SH-SY5Y (cell line): ENCODE measurements around the gene ZKSCAN1.

Source experiments
- GATA2 ChIP-seq: IDR thresholded peaks from 2 replicates; pipeline ENCODE4 v1.6.1; 2011; ENCODE audit warnings: mild to moderate bottlenecking, low read depth, low read length
- GATA3 ChIP-seq: IDR thresholded peaks from 2 replicates; pipeline ENCODE4 v1.6.1; 2011; ENCODE audit warnings: low read depth, mild to moderate bottlenecking, low read length, moderate library complexity

ZKSCAN1 gene

DNA sequence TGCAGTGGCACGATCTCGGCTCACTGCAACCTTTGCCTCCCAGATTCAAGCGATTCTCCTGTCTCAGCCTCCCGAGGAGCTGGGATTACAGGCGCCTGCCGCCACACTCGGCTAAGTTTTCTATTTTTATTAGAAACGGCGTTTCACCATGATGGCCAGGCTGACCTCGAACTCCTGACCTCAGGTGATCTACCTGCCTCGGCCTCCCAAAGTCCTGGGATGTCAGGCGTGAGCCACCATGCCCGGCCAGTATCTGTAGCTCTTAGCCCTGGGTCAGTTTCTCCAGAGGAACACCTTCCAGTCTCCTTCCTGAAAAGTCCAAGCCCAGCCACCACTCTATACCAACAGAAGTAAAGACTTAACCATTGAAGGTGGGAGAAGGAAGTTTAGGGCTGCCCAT lies 15.2 kb upstream of the ZKSCAN1 start:
- TF ChIP-seq GATA3, result no peak
- no peak for TF ChIP-seq GATA2

DNA sequence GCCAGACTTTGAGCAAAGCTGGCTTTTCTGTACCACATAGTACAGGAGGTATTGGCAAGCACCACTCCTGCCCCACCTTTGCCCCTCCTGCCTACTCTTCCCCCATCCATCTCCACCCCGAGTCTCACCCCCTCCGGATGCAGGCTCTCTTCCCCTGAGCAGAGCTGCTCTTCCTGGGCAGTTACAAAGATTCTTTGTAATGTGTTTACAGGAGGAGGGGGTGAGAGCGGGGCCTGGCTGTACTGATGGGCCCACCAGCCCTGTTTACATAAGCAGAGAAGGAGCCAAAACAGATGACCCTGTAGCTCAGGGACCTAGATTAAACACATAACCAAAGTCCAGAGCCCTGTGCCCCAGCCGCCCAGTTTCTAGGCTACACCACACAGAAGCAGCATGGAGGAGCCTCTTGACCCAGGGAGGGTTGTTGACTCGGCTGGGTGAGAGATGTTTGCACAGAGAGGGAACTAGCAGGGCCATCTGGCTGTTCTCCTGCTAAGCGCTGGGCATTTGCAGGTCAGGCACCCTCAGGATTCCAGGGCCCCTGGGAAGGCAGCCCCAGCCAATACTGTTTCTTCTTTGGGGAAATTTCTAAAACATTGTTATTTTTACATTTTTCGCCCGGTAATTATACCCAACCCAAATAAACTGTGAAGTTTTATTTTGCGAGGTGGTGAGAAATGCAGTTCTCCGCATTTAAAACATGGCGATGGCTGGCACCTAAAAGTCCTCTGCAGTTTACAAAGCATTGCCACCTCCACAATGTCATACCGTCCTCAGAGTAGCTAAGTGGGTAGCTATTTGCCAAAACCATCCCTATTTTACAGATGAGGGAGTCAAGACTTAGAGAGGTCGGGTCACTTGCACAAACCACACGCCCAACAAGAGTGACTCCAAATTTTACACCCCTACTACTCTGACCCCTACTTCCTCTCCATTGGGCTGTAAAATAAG lies 11.4 kb upstream of the ZKSCAN1 start:
- no peak for TF ChIP-seq GATA2
- no peak for TF ChIP-seq GATA3

DNA sequence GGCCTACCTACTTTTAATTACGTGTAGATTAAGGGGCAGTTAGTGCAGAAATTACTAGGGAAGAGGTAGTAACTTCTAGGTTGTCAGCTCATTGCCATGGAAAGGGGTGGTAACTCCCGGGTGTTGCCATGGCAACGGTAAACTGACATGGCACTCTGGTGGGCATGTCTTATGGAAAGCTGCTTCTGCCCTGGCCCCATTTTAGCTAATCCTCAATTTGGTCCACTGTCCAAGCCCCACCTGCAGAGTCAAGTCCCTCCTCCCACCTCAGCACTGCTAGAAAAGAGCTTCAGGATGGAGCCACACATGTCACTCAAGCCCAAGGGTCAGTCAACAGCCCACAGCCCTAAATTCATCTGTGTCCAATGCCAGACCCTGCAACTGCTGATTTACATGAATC lies 7.5 kb upstream of the ZKSCAN1 start:
- TF ChIP-seq GATA2, result no peak
- no peak for TF ChIP-seq GATA3

DNA sequence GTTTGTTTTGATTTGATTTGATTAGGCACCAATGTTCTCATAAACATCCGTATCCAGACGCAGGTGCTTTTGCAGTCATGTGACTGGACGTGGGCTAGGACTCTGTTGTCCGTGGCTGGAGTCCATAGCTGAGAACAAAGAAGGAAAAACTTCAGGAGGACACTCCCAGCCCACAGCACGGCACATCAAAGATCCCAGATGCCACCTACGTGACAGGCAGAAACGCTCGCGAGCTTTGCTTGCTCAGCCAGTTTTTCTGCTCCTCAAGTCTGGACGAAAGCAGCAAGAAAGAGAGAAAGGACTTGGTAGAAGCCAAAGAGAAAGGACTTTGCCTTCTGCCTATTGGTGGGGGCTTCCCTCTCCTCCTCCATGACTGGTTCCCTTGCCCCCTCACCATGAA lies 6.9 kb upstream of the ZKSCAN1 start:
- no peak for TF ChIP-seq GATA3
- TF ChIP-seq GATA2, result no peak

DNA sequence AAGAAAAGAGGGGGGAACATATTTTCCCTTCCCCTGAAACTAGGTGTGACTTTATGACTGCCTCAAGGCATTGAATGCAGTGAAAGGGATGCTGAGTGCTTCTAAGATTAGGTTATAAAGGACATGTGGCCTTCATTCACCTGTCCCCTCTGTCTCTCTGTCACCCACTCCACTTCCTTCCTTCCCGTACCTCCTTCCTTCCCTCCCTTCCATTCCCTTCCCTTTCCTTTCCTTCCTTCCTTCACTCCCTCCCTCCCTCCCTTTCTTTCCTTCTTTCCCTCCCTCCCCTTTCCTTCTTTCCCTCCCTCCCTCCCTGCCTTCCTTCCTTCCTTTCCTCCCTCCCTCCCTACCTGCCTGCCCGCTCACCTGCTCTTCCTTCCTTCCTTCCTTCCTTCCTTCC lies 4.5 kb upstream of the ZKSCAN1 start:
- TF ChIP-seq GATA2 (no peak), GATA3 (no peak)

DNA sequence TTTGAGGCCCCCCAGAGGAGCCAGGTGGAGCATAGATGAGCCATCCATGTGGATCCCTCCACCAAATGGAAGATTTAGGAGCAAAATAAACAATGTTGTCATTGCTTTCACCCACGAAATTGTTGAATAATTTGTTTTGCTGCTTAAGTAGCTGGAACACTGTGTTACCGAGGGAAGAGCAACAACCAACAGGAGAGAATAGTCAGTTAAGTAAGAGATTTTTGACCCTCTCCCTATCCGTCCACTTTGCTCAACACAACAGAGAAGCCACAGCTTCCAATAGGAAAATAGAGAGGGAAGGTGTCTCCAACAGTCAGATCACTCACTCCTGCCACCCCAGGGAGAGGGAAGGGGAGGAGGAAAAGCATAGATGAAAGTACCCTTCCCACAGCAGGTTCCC lies 3.9 kb upstream of the ZKSCAN1 start:
- no peak for TF ChIP-seq GATA2
- no peak for TF ChIP-seq GATA3

DNA sequence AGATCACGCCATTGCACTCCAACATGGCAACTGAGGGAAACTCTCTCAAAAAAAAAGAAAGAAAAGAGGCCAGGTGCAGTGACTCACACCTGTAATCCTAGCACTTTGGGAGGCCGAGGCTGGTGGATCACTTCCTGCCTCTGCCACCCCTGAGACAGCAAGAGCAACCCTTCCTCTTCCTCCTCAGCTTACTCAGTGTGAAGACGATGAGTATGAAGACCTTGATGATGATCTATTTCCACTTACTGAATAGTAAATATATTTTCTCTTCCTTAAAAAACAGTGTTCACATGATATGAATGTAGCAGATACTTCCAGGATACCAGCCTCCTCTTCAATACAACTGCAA lies 2.1 kb upstream of the ZKSCAN1 start:
- no peak for TF ChIP-seq GATA2
- TF ChIP-seq GATA3, result no peak

DNA sequence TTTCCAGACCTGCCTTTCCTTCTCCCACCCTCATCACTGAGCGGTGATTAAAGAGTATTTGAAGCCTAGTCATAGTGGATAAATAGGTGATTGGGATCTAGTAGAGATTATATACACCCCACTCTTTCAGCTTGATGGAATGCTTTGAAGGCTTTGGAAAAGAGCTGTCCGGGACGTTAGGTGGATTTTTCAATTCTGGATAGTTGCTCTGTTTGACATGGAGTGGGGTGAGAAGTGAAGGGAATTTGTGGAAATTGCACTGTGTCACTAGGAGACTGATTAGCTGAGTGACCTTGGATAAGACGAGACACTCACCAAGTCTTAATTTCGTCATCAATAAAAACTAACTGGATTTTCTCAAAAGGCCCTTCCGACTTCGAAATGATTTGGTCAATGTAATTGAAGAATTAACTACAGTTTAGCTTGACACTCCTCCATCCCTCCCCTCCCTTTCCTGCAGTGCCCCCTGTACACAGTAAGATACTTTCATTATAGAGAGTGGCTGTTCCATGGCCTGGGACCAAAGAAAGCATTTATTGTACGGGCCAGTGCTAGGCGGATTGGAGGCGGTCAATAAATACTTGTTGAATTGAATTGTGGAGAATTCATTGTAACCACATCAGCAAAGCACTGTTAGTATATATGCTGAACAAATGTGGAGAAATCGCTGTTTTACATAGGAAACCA lies 962 bp downstream of the ZKSCAN1 start:
- TF ChIP-seq GATA3 (no peak), GATA2 (no peak)

- no peak for TF ChIP-seq GATA3
- TF ChIP-seq GATA2, result no peak
Observed at GRCh38 chr7:100017300-100017699, 1.9 kb downstream of the ZKSCAN1 start.

GRCh38 chr7:100017875-100018274 lies 2.5 kb downstream of the ZKSCAN1 start:
- TF ChIP-seq GATA2 (no peak), GATA3 (no peak)

GRCh38 chr7:100019908-100020307 lies 4.5 kb downstream of the ZKSCAN1 start:
- no peak for TF ChIP-seq GATA3
- TF ChIP-seq GATA2, result no peak

DNA sequence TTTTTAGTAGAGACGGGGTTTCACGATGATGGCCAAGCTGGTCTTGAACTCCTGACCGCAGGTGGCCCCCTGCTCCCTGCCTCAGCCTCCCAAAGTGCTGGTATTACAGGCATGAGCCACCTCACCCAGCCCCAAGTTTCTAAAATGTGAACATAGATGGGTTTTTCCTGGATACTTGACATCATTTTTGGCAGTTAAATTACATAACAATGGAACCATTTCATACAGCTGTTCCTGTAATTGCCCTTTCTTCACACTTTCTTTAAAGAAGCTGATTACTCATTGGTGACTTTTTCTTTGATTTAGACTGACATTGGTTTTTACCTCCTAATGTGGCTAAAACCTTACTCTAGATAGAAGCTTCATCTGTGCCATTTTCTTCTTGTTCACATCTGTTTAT lies 5.9 kb downstream of the ZKSCAN1 start:
- TF ChIP-seq GATA2 (no peak), GATA3 (no peak)

GRCh38 chr7:100022621-100023020 lies 7.2 kb downstream of the ZKSCAN1 start:
- TF ChIP-seq GATA3 (no peak), GATA2 (no peak)

DNA sequence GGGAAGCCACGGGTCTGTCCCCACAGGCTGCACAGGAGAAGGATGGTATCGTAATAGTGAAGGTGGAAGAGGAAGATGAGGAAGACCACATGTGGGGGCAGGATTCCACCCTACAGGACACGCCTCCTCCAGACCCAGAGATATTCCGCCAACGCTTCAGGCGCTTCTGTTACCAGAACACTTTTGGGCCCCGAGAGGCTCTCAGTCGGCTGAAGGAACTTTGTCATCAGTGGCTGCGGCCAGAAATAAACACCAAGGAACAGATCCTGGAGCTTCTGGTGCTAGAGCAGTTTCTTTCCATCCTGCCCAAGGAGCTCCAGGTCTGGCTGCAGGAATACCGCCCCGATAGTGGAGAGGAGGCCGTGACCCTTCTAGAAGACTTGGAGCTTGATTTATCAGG lies 8.1 kb downstream of the ZKSCAN1 start:
- TF ChIP-seq GATA3 (no peak), GATA2 (no peak)
